GM21717 (cell line): Measurements from ENCODE around the gene RAB7B.

Source experiments
- ATAC-seq: cut with Tn5 transposase; IDR thresholded peaks from one replicate; pipeline ENCODE4 v1.9.1; 2021; ENCODE audit warnings: mild to moderate bottlenecking, moderate library complexity; ENCODE audit not compliant: unreplicated experiment

The RAB7B gene

DNA sequence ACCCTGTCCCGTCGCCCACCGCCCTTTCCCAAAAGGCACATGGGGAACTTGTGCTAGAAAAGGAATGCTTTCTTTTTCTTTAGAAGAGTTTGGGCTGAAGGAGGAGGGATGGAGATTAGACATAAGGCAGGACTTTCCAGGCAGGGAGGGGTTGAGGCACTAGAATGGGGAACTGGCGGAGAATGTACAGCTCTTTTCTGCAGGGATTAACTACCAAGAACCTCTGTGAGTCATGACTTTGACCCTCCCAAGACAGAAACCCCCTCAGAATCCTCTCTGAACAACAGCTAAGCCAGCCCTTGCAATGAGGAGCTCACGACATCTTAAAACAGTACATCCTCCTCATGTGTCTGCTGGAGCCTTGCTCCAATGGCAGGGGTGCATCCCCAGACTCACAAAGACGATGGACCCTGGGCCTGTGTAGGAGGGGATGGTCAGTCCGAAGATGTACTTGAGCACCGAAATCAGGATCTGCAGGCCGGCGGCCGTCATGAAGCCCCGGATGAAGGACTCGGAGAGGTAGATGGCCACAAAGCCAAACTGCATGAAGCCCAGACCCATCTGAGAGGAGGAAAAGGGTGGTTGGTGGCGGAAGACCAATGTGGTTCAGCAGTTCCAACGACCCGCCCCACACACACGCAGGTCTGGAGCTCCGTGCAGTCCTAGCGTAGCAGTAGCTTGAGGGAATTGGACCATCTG is 73.5 kb downstream of the RAB7B start:
- ATAC-seq = no peak

DNA sequence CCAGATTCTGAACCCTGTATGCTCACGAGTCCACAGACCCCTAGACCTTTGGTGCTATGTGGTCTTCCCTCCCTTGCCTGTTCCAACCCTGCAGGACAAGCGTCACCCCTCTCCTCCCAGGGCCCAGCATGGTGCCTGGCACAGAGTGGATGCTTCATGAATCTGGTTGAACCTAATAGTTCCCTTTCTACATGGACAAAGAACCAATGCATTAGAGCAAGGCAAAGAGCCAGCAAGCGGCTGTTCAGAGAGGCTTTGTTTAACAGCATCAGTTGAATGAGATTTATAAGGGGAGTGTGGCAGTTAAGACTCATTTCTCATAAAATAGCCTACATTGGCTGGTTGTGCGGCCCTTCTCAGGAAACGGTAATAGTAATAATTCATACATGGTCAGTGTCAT is 74.9 kb downstream of the RAB7B start:
- no peak for ATAC-seq

DNA sequence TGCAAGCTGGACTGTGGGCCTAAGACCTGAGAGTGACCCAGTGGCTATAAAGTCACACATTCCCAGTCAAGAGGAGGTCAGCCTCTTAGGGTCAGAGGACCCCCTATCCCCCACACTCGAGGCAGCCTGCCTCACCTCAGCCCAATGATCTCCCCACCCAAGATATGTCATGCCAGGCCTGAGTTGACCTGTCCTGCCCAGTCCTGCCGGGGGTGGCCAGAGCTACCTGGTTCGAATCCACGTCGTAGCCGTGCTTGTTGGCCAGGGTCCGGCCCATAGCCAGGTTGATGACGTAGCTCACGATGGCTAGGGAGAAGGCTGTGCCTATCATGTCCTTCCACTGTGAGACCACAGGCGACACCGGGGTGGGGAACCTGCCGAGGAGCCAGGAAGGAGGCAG is 75.5 kb downstream of the RAB7B start:
- no peak for ATAC-seq

DNA sequence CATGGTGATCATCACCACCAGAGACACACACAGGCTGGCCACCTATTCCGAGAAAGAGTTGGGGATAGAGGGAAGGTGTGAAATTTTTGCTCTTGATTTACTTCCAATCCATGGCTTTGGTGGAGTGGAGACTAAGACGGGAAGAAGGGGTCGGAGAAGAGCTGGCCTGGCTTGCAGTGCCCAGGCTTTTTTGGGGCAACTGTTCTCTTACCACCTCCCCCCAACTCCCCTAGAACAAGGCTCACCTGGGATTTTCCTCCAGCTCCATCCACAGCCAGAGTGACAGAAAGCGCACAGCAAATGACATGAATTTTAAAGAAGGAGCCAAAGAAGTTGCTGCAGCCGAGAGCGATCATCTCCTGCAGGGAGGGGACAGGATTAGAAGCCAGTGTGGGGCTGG is 75.9 kb downstream of the RAB7B start:
- ATAC-seq = no peak
